SHP77 (cell line): ENCODE data around the gene MBD2.

Source experiments
- DNase-seq, 2 experiments: peaks; one replicate each; lab custom pipeline; 2025; lab: John Stamatoyannopoulos, UW

MBD2 gene

GRCh38 chr18:54202851-54203250 is 21.6 kb downstream of the MBD2 start:
- no peak for DNase-seq

DNA sequence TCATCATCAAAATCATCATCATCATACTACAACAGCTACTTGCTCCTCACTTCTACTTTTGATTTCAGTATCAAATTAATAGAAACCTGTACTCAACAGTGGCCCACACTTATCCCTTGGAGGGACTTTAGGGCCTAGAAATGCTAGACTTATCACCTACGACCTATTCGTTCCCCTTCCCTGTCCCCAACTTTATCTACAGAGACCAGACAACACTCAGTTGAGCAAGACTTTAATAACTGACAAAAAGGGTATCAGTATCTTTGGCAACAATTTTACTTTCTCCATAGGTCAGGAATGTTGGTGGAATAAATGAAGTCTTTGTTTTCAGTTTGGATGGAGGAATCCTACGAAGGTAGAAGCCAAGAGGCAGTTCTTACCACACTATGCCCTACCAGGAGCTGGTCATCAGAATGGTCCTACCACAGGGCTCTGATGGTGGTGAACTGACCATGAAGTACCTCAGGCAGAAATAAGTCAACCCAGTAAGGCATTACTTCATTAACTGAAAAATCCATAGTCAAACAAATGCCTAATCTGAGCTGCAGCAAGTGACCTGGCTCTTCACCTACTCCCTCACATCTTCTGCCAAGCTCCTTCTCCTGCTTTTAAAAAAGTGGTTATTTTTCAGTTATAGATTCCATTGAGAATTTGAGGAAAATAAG is 26.6 kb downstream of the MBD2 start:
- no peak for DNase-seq

GRCh38 chr18:54193786-54194185 is 30.7 kb downstream of the MBD2 start:
- DNase-seq, result no peak

DNA sequence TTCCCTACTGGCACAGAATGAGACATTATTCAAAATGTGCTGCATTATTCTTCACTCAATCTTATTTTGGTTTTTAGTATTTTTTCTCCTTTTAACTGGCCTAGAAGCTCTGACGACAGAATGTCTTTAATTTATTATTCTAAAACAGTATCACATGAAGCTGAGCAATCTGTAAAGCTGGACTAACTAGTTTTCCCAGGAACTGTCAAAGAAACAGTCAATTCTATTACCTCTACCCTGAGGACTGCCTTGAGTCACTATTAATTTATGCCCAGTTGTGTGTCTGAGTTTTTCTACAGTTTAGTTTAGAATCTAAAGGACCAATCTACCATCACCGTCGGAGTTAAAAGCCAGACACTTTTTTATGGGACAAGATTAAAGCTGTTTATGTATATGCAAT is 31.6 kb downstream of the MBD2 start:
- DNase-seq, result no peak

- no peak for DNase-seq
These were observed 32.1 kb downstream of the MBD2 start for GRCh38 chr18:54192415-54192814.

DNA sequence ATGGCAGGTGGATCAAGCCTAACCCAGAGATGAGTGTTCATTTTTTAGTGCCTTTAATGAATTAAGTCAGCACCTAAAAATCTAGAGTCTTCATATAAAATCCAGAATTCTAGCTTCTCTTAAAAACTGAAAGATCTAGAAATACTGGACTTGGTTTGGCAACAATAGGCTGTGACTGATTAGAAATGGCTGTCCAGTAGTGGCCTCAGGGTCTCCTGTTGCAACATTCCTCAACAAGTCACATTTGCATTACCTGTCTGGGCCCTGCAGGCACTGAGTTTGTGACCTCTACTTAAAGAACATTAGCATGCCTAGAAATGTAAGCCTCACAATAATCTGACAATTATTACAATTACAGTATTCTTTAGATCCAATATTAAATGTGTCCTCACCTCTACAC is 33.1 kb downstream of the MBD2 start:
- DNase-seq, result no peak

- DNase-seq, result no peak
These were observed 37.1 kb downstream of the MBD2 start for GRCh38 chr18:54187372-54187771.

DNA sequence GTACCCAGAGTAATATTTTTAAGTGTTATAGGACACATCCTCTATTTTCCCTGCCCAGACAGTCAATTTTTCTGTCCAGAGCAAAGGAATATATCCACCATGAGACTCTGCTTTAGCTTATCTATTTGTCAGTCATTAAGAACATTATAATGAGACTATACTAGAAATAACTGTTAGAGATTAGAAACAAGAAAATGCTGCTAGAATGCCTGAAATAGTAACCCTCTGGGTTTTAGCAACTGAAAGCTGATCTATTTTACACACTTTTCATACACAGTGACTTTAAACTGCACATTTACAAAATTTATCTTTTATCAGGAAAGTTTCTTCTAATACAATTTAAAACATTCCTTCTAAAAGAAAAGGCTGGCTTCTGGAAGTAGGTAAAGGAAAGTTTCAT is 39.6 kb downstream of the MBD2 start:
- no peak for DNase-seq

GRCh38 chr18:54183390-54183789 is 41.1 kb downstream of the MBD2 start:
- no peak for DNase-seq

- DNase-seq, result no peak
These were observed 42.4 kb downstream of the MBD2 start for GRCh38 chr18:54181856-54182602.

GRCh38 chr18:54173980-54174630 is 50.4 kb downstream of the MBD2 start:
- no peak for DNase-seq

GRCh38 chr18:54173250-54173649 is 51.2 kb downstream of the MBD2 start:
- no peak for DNase-seq

DNA sequence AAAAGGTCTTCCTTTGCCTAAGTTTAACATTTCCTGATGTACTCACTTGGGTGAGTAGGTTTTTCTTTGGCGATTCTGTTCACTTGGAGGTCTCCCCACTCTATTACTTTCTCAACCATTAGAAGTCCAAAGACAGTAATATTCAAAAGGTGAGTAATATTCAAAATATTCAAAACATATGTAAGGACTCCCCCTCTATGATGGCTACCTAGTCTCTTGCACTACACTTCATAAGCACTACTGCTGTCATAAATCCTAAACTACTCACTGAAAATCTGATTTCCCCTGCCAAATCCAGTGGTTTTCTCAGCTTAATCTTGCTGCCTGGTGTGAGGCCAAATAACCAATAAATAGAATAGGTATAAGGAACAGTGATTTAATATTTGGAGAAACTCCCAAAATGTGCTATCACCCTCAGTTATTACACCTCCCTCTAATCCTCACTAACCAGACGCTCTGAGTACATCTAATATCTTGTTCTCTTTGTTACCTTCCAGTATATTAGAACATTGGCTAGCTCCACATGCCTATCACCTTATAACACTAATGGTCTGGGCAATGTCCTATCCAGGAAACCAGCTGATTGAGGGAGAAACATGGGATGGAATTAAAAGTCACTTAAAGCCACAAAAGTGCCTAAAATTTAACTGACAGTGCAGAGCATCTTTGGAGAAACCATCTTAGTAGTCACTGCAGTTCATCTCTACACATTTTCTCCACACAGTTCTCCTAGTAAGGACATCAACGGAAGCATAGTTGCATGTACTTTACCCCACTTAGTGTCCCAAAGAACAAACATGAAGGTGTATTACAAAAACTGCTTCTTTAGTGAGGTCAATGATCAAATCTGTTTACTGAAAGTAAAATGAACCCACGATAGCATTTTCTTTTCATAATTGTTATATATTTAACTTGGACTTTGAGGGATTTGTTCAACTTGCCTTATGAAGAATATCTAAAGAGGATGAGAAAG is 54.8 kb downstream of the MBD2 start:
- DNase-seq, result no peak

GRCh38 chr18:54165450-54165849 is 59.0 kb downstream of the MBD2 start:
- DNase-seq, result no peak

- DNase-seq, result no peak
These were observed 61.0 kb downstream of the MBD2 start for GRCh38 chr18:54163453-54163852.

DNA sequence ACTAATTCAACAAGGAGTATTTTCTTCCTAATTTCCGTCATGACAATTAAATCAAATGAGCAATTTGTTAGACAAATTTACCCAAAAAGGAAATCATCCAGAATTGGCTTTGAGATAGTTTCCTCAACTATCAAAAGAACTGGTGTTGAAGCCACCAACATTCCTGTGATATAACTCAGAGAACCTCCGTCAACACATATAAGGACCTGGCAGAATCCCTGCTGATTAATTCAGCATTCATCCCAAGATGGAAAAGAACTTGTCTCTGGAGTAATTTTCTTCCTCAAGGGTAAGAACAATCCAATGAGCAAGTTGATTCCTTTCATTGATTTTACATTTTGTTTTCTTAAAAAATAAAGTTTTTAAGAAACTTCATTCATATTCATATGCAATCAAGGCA is 62.0 kb downstream of the MBD2 start:
- DNase-seq, result no peak

DNA sequence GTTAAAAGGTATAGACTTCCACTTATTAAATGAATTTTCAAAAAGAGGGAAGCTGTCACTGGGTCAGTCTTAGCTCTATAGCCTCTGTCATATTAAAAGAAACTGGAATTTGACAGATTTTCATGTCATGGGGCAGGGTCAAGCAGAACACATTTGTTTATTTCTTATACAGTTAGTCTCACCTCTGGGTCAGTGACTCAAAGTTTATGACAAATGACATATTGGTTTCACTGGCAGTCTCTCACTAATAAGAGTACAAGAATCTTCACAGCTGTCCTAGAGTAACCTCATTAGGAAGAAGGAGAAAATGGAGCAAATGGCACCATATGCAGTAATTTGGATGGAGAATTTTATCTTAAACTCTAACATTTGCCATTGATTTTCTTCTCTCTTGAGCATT is 63.2 kb downstream of the MBD2 start:
- DNase-seq, result no peak

GRCh38 chr18:54159906-54160305 is 64.6 kb downstream of the MBD2 start:
- DNase-seq, result no peak

DNA sequence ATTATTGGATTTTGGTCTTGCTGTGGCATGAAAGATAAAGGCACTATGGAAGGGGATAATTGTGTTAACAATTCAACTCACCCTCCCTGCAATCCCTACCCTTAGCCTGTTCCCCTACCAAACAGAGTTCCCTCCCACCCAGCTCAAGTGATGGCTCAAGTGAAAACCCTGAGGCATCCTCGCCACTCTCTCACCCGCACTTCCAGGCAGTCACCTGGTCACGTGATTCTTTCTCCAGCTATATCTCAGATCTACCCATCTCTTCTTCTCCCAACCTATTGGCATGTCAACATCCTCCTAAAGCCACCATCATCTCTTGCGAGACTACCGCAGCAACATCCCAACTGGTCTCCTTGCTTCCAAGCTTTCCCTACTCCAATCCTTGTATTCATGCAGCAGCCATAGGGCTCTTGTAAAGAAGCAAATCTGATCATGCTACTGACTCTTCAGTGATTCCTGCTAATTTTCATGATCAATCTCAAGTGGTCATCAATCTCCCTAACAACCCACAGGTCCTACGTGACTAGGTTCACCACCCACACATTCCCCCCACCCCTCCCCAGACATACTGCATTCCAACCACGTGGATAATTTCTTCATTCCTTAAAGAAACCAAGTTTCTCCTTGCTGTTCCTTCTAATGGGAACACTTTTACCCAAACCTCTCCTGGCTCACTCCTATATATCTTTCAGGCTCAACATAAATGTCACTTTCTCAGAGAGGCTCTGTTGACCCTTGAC is 66.7 kb downstream of the MBD2 start:
- DNase-seq, result no peak

DNA sequence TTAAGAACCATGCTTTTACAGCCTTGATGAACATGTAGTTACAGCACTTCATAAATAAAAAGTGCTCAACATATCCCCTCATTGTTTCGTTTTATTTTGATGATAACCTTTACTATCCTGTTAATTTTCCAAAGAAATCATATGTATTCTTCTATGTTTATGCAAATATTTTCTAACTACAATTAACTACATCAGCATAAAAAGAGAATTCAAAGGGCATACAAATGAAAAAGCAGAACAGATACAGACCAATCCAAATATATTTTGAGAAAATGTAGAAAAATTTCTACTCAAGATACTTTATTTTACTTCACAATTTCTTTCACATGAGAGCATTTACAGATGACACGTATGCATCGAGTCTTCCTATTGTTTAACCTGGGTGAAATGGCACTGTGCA is 69.1 kb downstream of the MBD2 start:
- no peak for DNase-seq

DNA sequence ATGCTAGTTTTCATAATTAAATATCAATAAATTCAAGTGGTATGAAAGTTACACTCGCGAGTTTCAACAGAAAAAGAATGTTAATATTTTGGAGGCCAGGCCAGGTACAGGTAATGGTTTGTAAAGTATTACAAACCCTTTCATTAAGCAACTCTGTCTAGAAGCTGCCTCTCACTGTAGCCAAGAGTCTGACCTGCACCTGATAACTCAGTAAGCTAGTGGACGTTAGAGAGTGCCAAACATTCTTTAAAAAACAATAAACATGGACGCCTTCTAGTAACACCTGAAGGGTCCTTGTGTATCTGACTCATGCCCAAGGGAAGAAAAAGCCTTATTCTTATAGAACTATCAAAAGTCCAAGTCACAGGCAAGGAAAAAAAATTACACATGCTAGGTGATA is 70.2 kb downstream of the MBD2 start:
- DNase-seq, result no peak
